Left ventricle myocardium superior (tissue), 1 donor: Measurements from ENCODE around the gene MSN. TPM values are rescaled to one million over a fixed set of nuclear protein-coding genes. Genes with fewer than 3 reads are reported as not detected.
"Not testable (repeated sequence)": the region's sequence is repeated elsewhere in the genome, so short reads cannot be mapped to it uniquely, and the experiment has no call there.

Experiments used
- ATAC-seq: fragments of 200-7000 bp; cut with Tn5 transposase; one replicate; pipeline ENCODE4 v1.9.1; 2020; ENCODE audit warnings: mild to moderate bottlenecking, moderate library complexity
- DNase-seq: peaks from one replicate; pipeline ENCODE4 v3.0.0-alpha.2; 2020
- intact Hi-C: fragments of 100-400 bp; cut with micrococcal nuclease; formaldehyde crosslinking; loops from one replicate; pipeline ENCODE4 v1.11.0; 2022
- total RNA-seq: library from RNA; stranded (reverse); fragmentation: NEBNext Ultra II Directional; extraction: Animal tissue kit (Norgen Biotek cat#: 25700); gene quantifications from one replicate; pipeline ENCODE4 v1.2.1, GENCODE V29; 2021
- donor health status: DM: no; HTN: yes; CAD: no; lungs with severe emphysema.

MSN gene
- total RNA-seq, 1 donor from 2014 or later, result 91.2 TPM

DNA sequence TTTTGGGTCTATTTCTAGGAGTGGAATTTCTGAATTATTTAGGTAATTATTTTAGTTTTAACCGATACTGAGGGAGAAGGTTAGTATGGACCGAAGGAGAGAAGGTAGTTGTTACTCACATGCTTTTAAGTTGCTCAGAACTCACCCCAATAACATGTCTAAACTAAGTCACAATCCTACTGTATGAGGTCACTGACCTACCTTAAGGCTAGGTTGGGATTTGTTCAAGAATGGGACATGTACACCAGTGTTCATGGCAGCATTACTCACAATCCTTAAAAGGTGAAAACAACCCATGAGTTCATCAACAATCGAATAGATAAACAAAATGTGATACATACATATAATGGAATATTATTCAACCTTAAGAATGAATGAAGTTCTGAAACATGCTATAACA, 90.5 kb downstream of the MSN start:
- DNase-seq, result no peak
- no peak for ATAC-seq
- intact Hi-C loops, result no loop called here

GRCh38 chrX:65758505-65758904, 91.1 kb downstream of the MSN start:
- no peak for ATAC-seq
- intact Hi-C loops, result no loop called here
- DNase-seq, result no peak

DNA sequence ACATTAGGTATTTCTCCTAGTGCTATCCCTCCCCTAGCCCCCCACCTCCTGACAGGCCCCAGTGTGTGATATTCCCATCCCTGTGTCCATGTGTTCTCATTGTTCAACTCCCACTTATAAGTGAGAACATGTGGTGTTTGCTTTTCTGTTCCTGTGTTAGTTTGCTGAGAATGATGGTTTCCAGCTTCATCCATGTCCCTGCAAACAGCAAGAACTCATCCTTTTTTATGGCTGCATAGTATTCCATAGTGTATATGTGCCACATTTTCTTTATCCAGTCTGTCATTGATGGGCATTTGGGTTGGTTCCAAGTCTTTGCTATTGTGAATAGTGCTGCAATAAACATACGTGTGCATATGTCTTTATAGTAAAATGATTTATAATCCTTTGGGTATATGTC, 92.1 kb downstream of the MSN start:
- ATAC-seq, DNase-seq, intact Hi-C loops: not testable (repeated sequence)

DNA sequence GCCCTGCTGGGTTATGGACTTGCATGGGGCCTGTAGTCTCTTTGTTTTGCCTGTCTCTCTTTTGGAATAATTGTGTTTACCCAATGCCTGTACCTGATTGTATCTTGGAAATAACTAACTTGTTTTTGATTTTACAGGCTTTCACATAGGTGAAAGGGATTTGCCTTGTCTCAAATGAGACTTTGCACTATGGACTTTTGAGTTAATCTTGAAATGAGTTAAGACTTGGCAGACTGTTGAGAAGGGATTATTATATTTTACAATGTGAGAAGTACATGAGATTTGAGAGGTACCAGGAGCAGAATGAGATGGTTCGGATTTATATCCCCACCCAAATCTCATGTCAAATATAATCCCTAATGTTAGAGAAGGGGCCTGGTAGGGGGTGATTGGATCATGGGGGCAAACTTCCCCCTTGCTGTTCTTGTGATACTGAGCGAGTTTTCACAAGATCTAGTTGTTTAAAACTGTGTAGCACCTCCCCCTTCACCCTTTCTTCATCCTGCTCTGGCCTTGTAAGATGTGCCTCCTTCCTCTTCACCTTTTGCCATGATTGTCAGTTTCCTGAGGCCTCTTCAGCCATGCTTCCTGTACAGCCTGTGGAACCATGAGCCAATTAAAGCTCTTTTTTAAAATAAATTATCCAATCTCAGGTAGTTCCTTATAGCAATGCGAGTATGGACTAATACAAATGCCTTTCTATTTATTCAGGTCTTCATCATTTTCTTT, 102.3 kb downstream of the MSN start:
- ATAC-seq (no peak), DNase-seq (no peak)
- intact Hi-C loops, result no loop called here

DNA sequence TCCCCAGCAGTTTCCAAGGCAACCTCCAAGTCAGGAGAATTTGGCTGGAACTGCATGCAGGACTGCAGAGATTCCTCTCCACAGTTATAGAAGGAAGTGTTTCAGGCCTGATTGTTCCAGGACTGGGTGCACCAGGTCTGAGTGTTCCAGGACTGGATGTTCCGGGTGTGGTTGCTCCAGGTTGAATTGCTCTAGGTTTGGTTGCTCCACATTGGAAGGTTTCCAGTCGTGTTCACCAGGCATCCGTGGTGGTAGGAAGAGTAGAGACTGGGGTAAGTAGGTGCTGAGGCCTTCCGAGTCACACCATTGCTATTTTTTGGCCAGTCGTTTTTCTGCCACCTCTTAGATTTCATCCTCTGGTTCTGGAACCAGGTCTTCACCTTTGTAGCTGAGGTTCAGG, 105.4 kb downstream of the MSN start:
- DNase-seq, result no peak
- ATAC-seq, result no peak
- intact Hi-C loops, result no loop called here

DNA sequence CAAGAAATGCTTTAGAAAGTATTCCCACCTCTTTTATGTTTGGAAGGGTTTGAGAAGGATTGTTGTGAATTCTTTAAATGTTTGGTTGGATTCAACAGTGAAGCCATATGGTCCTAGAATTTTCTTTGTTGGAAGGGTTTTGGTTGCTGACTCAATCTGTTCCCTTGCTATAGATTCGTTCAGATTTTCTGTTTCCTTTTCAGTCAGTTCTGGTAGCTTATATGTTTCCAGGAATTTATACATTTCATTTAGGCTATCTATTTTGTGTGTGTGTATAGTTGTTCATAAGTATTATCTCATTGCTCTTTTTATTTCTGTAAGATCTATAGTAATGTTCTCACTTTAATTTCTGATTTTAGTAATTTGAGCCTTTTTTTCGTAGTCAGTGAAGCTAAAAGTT, 114.4 kb downstream of the MSN start:
- DNase-seq, result no peak
- intact Hi-C loops, result no loop called here
- ATAC-seq, result no peak

GRCh38 chrX:65783746-65784145, 116.3 kb downstream of the MSN start:
- intact Hi-C loops, result no loop called here
- ATAC-seq (no peak), DNase-seq (no peak)

Other genes starting within 250 kb of the MSN start
- gene LAS1L, start 132.9 kb upstream of the MSN start, total RNA-seq, result 16.5 TPM